HG02938 (cell line): ENCODE measurements around the gene PDK3.

Experiments
- ATAC-seq: cut with Tn5 transposase; IDR thresholded peaks from one replicate; pipeline ENCODE4 v1.9.1; 2021; ENCODE audit warnings: mild to moderate bottlenecking, moderate library complexity; ENCODE audit not compliant: unreplicated experiment

PDK3 gene

DNA sequence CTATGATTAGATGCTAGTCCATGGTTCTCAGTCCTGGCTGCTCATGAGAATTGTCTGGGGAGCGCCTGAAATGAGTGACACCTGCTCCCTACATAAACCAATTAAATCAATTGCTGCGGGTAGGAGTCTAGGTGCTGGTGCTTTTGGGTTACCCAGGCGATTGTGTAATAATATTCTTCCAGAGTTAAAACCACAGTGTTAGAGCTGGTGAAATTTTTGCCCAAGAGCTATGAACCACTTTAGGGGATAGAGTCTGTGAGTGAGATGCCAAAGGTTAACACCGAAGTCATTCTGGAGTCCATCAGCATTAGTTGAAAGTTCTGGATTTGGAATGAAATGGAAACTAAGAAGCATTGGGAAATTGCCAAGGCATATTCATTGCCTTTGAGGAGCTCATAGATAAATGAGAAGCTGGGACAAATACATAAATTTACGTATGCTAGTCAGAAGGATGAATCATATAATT, 15.3 kb downstream of the PDK3 start:
- peak; percentile 35 for ATAC-seq

DNA sequence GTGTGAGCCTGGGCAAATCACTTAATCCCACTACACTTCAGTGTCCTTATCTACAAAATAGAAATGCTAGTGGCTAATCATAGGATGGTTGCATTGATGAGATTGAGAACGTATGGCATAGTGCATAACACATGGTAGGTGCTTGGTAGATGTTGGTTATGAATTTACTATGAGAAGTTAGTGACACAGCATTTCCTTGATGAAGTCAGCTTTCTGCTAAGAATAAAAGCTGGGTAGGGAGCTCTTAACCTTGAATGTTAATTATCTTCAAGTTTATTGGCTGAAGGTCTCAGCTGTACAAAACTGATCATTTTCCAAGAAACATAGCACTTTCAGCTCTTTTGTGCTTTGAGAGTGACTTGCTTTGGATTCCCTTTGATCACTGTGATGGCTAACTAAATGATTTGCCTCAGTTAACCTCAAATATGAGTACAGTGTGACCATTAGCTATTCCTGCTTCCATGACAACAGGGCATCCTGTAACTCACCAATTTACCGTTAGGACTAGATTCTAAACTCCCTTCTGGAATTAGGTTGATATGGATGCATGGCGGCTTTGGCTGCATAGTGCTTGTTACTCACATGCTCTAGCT, 17.8 kb downstream of the PDK3 start:
- no peak for ATAC-seq

DNA sequence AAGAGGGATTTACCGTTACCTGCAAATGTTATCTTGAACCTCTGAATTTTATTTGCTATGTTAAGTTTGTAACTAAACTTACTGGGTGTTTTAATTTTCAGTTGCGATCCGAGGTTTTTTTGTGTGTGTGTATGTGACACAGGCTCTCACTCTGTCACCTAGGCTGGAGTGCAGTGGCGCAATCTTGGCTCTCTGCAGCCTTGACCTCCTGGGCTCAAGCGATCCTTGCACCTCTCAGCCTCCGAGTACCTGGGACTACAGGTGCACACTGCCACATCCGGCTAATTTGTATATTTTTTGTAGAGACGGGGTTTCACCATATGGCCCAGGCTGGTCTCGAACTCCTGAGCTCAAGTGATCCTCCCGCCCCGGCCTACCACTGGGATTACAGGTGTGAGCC, 18.5 kb downstream of the PDK3 start:
- no peak for ATAC-seq

DNA sequence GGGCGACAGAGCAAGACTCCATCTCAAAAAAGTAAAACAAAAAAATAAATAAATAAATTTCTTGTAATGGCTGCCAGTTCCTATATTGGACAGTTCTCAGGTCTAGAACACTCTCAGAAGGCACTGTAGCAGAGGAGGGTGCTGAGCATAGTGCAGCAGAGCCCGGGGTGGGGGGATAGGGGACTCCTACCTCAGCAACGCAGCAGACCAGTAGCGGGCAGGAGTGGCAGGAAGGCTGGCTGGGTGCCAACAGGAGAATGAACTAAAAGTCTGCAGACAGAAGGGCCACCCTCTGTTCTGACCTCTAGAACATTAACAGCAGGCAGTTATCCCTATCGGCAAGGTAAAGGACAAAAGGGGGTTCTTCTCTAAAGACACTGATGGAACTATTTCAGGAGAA, 20.2 kb downstream of the PDK3 start:
- no peak for ATAC-seq

DNA sequence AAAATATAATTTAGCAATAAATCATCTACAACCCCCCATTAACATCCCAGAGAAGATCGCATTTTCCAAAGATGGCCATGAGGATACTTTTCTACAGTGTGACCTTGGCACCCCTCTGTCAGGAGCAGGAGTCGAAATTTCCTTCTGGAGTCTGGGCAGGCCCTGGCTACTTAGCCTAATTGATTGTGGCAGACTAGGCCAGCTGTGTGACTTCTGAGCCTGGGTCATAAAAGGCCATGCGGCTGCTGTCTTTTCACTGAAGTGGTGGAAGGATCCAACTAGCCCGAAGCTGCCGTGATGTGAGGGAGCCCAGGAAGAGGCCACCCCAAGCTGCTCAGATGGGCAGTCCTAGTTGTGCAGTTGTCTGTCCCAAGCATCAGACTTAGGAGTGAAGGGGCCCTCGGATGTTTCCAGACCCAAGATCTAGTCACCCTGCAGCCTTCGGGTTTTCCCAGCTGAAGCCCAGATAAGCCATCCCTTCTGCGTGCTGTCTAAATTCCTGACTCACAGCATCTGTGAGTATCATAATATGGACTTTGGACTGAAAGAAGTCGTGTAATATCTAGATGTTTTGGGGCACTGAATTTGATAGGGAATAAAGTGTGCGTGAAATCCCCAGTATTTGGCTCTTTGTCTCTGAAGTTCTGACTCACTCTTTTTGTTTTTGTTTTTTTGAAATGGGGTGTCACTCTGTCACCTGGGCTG, 21.0 kb downstream of the PDK3 start:
- no peak for ATAC-seq

DNA sequence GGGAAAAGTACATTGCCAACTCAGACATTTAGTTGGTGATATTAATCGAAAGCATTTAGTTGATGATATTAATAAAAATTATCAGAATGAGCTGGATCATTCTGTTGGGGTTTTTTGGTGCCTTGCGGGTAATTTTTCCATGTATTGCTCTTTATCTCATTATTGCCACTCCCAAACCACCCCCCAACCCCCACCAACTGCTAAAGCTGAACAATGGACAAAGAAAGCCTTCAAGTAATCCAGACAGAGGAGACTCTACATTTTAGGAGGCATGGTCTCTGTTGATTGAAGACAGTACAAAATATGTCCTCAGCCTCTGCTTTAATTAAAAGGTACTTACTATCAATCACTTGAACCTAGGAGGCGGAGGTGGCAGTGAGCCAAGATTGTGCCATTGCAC, 22.5 kb downstream of the PDK3 start:
- no peak for ATAC-seq

DNA sequence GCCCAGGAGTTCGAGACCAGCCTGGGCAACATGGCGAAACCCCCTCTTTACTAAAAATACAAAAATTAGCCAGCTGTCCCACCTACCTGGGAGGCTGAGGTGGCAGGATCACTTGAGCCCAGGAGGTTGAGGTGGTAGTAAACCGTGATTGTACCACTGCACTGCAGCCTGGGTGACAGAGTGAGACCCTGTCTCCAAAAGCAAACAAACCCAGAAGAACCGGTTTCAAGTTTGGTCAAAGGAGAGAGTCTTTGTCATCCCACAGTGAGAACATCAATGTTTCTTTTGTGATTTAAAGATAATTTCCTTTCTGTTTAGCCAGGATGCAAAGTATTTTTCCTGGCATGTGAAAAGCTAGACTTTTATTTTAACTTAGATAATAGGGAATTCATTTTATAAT, 26.7 kb downstream of the PDK3 start:
- ATAC-seq = no peak

DNA sequence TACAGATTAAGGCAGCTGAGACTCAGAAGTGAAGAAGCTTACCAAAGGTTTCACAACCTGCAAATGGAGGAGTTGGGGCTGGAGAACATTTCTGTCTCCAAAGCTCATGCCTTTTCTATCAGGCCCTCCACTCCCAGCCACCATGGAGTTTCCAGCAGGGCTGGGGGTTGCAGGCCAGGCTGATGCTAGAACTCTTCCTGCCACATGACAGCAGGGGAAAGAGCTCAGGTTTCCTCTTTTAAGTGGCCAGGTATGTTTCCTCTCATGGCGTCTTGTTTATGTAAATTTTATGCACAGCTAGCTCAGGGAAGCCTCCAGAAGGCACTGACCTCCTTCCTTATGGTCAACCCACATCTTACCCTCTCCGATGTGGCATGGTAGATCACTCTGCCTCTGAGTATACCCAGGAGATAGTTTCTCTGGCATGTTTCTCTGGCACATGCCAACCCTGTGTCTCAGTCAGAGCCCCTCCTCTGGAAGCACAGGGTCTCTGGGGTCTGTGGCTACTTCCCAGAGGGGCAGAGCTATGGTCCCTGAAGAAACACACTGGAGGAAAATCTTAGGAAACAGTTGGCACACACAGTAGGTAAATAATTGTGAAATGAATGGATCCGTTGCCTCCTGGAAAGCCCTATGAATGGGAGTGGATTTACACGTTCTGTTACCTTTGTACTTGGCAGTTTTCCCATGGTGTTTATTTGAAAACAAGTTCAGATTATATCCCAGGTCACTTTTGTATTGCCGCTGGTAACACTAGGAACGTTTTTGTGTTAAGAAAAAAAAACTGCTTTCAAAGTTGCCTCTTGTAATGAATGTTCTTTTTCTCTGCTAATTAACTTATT, 28.9 kb downstream of the PDK3 start:
- ATAC-seq = no peak

DNA sequence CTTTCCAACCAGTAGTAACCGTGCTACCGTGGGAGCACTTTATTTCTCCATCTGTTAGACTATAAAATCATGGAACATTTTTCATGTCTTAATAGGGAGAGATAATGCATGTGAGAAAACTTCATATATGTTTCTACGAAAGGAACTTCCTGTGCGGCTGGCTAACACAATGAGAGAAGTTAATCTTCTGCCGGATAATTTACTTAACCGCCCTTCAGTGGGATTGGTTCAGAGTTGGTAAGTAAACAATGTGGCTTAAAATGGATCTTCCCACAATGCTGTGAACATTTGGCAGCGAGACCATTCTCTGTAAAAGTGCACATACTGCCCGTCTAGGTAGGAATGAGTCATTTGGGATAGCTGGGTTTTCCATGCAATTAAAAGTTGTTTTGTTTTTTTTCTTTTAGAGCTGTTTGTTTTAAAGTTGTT, 29.6 kb downstream of the PDK3 start:
- no peak for ATAC-seq

DNA sequence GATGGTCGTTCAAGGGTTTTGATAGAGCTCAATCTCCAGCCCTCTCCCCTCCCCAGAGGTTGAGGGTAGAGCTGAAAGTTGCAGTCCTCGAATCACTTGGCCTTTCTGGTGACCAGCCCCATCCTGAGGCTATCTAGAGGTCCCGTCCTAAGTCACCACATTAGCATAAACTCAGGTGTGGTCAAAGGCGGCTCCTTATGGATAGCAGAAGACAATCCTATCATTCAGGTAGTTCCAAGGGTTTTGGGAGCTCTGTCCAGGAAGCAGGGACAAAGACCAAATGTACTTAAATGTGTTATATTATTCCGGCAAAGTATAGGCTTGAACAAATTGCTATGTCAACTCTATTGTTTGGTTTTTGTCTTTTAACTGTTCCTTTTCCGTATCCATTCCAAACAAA, 30.6 kb downstream of the PDK3 start:
- ATAC-seq = no peak

DNA sequence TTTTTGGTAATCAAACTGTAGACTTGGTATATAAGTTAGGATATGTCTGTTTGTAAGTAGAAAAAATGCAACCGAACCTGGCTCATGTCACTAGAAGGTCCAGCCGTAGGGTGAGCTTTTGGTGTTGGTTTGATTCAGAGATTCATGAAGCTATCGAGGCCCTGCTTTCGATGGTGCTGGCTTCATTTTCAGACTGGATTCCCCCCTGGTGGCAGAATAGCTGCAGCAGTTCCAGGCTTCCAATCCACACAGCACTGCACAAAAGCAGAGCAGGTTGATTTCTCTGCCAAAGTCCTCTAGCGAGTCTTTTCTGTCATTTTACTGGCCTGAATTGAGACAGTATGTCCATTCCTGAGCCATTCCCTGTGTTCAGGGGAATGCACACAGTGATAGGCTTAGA, 33.1 kb downstream of the PDK3 start:
- no peak for ATAC-seq

DNA sequence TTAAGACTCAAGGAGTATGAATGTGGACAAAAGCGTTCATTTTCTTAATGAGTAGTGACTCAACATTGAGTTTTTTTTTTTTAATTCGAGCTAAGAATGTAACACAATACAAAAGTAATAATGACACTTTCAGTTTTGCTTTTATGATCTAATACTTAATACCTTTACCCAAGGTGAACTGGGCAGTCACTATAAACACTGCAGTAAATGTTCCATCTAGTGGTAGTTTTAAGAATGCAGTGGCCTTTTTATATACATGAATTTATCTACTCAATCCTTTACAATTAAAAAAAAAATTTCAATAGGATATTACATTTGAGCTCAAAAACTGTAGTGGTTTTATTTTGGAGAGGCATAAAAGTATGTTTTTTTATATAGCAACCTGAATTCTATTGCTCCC, 33.9 kb downstream of the PDK3 start:
- no peak for ATAC-seq

DNA sequence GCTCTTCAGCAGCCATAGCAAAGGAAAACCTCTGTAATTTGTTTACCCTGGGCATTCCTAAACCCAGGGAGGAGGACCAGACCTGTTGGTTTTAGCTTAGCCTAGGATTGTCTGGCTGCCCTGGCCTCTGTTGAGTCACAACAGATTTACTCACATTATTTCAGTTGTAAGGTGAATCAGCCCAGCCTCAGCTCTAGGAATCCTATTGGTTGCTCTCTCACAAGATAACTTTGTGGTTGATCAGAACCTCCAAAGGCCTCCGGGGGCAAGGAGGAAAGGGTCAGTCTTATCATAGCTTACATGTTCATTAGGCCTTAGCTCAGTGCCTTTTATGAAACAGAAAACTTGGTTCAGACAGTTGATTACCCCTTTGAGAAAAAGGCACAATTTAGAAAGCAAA, 41.0 kb downstream of the PDK3 start:
- peak; percentile 79 for ATAC-seq

DNA sequence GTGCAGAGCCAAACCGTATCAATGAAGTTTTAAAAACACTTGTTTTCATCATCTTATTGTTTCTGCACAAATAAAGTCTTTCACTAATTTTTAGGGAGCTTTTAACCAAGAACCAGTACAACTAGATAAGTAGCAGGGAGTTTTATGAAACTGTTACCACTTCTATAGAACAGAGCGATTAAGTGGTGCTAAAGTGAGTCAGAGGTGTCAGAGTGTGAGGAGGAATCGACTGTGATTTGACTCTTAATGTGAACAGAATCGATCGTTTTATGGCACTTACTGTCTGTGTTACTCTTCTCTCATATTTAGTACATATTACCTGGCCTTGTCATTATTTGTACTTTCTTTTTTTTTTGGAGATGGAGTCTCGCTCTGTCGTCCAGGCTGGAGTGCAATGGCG, 43.3 kb downstream of the PDK3 start:
- no peak for ATAC-seq

DNA sequence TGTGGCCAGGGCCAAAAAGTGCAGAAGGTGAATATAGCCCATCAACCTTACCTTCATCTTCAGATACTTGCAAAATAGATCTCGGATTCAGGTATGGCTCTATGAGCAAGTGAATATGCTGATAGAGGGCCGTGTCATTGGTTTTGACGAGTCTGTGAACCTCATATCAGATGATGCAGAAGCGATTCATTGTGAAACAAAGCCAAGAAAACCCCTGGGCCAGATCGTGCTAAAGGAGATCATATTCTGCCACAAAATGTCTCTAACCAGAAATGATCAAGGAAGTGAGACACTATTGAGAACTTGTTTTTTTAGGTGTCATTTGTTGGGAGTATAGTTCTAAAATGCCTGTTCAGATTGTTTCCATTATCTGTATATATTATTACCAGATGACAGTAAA, 48.3 kb downstream of the PDK3 start:
- peak; percentile 89 for ATAC-seq

DNA sequence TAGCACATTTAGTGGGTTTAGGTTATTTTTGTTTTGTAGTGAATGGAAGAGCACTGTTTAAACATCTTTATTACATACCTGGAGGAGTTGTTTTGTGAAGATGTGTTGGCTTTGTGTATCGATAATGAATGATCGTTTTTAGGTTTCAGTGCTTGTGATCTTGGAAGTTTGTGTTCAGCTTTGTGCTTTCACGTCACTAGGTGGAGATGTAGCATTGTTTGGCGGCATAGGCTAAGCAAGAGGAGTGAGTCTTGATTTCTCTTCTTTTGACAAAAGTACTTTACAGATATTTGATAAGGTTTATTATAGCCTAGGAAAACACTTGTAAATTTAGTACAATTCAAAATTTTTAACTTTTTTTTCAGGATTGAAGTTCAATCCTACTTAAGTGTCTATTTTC, 50.4 kb downstream of the PDK3 start:
- ATAC-seq = no peak

DNA sequence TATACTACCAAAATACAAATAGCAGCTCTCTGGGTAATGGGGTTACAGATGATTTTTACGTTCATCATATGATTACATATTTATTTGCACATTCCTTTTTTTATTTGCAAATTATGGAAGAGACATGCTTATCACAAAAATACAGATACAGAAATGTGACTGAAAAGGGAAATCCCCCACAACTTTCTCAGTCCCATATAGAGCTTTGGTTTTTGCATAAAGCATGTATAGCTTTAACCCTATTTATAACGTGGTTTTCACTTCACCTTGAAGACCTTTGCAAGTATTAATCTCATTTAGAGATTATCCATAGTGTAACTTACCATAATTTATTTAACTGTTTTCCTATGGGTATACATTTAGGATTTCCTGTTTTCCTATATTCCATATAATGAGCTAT, 55.4 kb downstream of the PDK3 start:
- no peak for ATAC-seq

DNA sequence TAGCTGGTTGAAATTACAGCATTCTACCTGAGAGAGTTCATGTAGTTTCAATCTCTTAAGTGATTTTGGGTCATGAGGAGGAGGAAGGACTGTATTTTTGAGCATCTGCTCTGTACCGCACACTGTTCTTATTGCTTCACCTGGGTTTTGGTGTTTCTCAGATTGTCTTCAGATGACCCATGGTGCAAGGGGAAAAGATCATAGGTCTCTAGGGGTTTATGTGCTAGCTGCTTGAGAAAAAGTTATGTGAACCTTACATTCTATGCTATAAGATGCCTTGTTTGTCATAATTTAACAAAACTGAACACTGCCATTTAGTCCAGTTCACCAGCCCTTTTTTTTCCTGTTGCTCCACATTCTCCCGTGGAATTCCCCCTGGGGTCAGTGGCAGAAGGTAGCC, 60.4 kb downstream of the PDK3 start:
- no peak for ATAC-seq

DNA sequence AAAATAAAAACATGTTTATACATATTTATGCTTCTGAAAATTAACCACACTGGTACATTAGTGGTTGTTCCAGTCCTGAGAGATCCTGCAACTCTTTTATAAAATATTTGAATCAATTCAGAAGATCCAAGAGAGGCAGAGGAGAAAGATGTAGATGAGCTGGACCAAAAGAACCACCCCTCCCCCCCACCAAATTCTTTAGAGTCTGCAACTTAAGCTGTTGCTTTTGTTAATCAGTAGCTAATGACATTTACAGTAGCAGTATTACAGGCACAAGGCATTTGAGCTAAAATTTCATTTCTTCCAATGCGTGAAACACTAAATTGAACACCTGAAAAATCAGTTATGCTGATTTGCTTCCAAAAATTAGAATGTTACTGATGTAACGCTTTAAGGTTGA, 61.5 kb downstream of the PDK3 start:
- ATAC-seq = no peak

DNA sequence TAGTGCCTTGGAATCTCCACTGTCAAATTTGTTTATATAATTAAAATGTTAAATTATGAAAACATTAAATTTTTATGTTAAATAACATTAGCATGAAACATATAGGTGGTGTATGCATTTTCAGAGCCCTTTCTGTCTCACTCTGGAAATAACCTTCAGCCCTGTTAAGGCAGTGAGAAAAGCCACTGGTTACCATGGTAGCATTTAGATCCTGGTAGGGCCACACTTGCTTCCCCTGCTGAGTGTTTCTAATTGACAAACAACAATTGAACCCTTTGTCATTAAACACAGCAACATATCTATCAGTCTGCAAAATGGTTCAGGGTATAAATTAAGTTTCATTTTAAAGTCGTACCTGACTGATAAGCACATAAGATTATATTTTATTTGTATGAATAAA, 63.5 kb downstream of the PDK3 start:
- no peak for ATAC-seq

DNA sequence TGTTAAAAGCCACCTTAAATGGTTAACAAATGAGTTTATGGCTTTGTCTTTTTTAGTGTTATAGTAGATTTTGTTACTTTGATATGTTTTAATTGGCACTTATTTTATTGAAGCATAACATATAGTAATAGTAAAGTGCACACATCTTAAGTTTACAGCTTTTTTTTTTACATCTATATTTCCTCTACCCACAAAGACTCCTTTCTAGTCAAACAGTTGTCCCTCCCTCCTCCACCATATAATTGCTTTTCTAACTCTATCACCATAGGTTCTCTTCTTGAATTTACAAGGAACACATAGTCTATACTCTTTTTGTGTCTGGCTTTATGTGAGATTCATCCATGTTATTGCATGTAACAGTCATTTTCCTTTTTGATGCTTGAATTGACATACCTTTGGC, 71.5 kb downstream of the PDK3 start:
- no peak for ATAC-seq

DNA sequence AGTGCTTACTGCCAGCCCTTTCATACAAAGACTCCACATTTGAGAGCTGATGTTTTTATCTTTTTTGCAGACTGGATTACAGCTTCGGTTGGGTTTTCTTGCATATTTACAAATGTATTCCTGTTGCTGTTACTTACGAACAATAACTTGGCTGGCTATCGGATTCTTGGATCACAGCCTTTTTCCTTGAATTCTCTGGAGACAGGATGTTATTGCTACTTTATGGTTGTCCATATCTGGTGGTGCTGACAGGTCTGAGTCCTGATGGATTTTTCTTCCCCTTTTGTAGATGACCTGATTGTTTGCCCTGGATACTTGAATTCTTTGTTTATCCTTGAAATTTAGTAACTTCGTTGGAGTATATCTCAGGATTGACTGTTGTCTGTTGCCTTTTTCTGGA, 77.7 kb downstream of the PDK3 start:
- ATAC-seq = no peak
